ENCODE data around the gene CACNA1I. TPM values are rescaled to one million over a fixed set of nuclear protein-coding genes. Genes with fewer than 3 reads are reported as not detected.

Gene CACNA1I
- total RNA-seq, 4 donors from 2014 or later: under 0.01 to 0.15 TPM; not detected in 2

- TF ChIP-seq CTCF (IDR thresholded peaks at IDR 0.05) (no peak), POLR2A (IDR thresholded peaks at IDR 0.05) (no peak)
Measured at GRCh38 chr22:39734866-39735265, 164.3 kb downstream of the CACNA1I start.

GRCh38 chr22:39735776-39736175 is 165.2 kb downstream of the CACNA1I start:
- no peak for DNase-seq
- intact Hi-C loops (cut with DNase I; ENCODE audit: low total_unique reads): no loop called here
- Histone ChIP-seq H3K36me3 (no peaks in the 10 kb centered on the region), H3K27me3 (no peaks in the 10 kb centered on the region), H3K9me3 (no peaks in the 10 kb centered on the region), H3K27ac (no peak overlapping the region), H3K4me3 (no peak overlapping the region), H3K4me1 (no peaks in the 10 kb centered on the region)
- no peak for TF ChIP-seq CTCF (IDR thresholded peaks at IDR 0.05)
- no peak for TF ChIP-seq POLR2A (IDR thresholded peaks at IDR 0.05)

More at GRCh38 chr22:39734866-39735265, 164.3 kb downstream of the CACNA1I start:
- no peaks in the 10 kb centered on the region for H3K36me3 ChIP-seq
- H3K9me3 ChIP-seq: no peaks in the 10 kb centered on the region
- H3K27ac ChIP-seq: no peak overlapping the region
- H3K27me3 ChIP-seq: no peaks in the 10 kb centered on the region
- H3K4me1 ChIP-seq: no peaks in the 10 kb centered on the region
- intact Hi-C loops (cut with DNase I; ENCODE audit: low total_unique reads): no loop called here
- H3K4me3 ChIP-seq: no peak overlapping the region
- DNase-seq: no peak

GRCh38 chr22:39738746-39739145 is 168.2 kb downstream of the CACNA1I start:
- H3K27ac ChIP-seq: no peak overlapping the region
- no peaks in the 10 kb centered on the region for H3K27me3 ChIP-seq
- H3K4me3 ChIP-seq: no peak overlapping the region
- no peaks in the 10 kb centered on the region for H3K4me1 ChIP-seq
- no peaks in the 10 kb centered on the region for H3K36me3 ChIP-seq
- TF ChIP-seq CTCF (IDR thresholded peaks at IDR 0.05): no peak
- no peak for TF ChIP-seq POLR2A (IDR thresholded peaks at IDR 0.05)
- H3K9me3 ChIP-seq: no peaks in the 10 kb centered on the region
- intact Hi-C loops (cut with DNase I; ENCODE audit: low total_unique reads): no loop called here
- no peak for DNase-seq

Other genes starting within 250 kb of the CACNA1I start
- gene SYNGR1, start 220.8 kb upstream of the CACNA1I start, total RNA-seq: 10 to 100 TPM; 12.9 to 57.9 (median 35.4) TPM
- 10 to 100 TPM; 23.0 to 44.0 (median 42.0) TPM for gene TAB1, start 171.0 kb upstream of the CACNA1I start, total RNA-seq
- 10 to 100 TPM in 1 of 4 donors, 1 to 10 TPM in 1, under 1 TPM in 1, not detected in 1; 0.26 to 11.8 (median 9.5) TPM for gene MGAT3, start 113.7 kb upstream of the CACNA1I start, total RNA-seq
- 10 to 100 TPM in 3 of 4 donors, 1 to 10 TPM in 1; 6.9 to 23.3 (median 20.6) TPM for gene MIEF1, start 68.5 kb upstream of the CACNA1I start, total RNA-seq
- 100 to 1,000 TPM; 105 to 351 (median 293) TPM for gene ATF4, start 50.2 kb upstream of the CACNA1I start, total RNA-seq
- 100 to 1,000 TPM in 1 of 4 donors, 10 to 100 TPM in 3; 24.5 to 125 (median 50.7) TPM for gene RPS19BP1, start 38.0 kb upstream of the CACNA1I start, total RNA-seq